Kidney (tissue), 14 donors: ENCODE measurements around the gene HNF1A. TPM values are rescaled to one million over a fixed set of nuclear protein-coding genes. Genes with fewer than 3 reads are reported as not detected.

Experiments used
- DNase-seq, 5 donors: peaks; one replicate each; pipeline ENCODE4 v3.0.0-alpha.2; 2013 to 2020
- FAIRE-seq: peaks from 2 replicates; lab custom pipeline; 2012; peaks lifted over from hg19 to GRCh38; lab: Jason Lieb, UNC
- H3K27ac ChIP-seq, 2 donors: one replicate each; pipeline ENCODE4 v1.7.0; 2013; ENCODE audit warnings: low read depth in 2 of 2, low read length in 2 of 2, inconsistent platforms in 1 of 2
- H3K27me3 ChIP-seq: one replicate; pipeline ENCODE4 v1.7.1; 2013; ENCODE audit warnings: low read length, inconsistent platforms; ENCODE audit not compliant: control insufficient read depth, insufficient read depth
- H3K36me3 ChIP-seq, 3 donors: one replicate each; pipeline versions ENCODE4 v1.7.0 to v1.7.1; 2013; ENCODE audit warnings: low read length in 3 of 3, control low read depth in 1 of 3, inconsistent platforms in 1 of 3; ENCODE audit not compliant: insufficient read depth in 3 of 3, control insufficient read depth in 2 of 3
- H3K4me1 ChIP-seq, 3 donors: one replicate each; pipeline versions ENCODE4 v1.7.0 to v1.7.1; 2013; ENCODE audit warnings: low read length in 3 of 3, inconsistent platforms in 1 of 3, low read depth in 1 of 3; ENCODE audit not compliant: control insufficient read depth in 2 of 3, insufficient read depth in 2 of 3
- H3K4me3 ChIP-seq, 3 donors: one replicate each; pipeline versions ENCODE4 v1.7.0 to v1.8.1; 2013; ENCODE audit warnings: low read length in 3 of 3, control low read depth in 1 of 3, inconsistent platforms in 1 of 3
- H3K9ac ChIP-seq, 3 donors: one replicate each; pipeline versions ENCODE4 v1.7.0 to v1.7.1; 2013; ENCODE audit warnings: low read length in 3 of 3, control low read depth in 1 of 3, inconsistent platforms in 1 of 3
- H3K9me3 ChIP-seq, 3 donors: one replicate each; pipeline versions ENCODE4 v1.7.0 to v1.7.1; 2013; ENCODE audit warnings: low read length in 3 of 3, control low read depth in 1 of 3, inconsistent platforms in 1 of 3; ENCODE audit not compliant: control insufficient read depth in 2 of 3, insufficient read depth in 1 of 3
- CTCF ChIP-seq: IDR thresholded peaks from 3 replicates; pipeline ENCODE4 v1.5.1; 2012; ENCODE audit warnings: mild to moderate bottlenecking, moderate library complexity, borderline replicate concordance; ENCODE audit not compliant: insufficient read depth; ENCODE audit errors: extremely low read depth
- intact Hi-C: fragments of 100-400 bp; cut with DNase I; formaldehyde crosslinking; loops from one replicate; pipeline ENCODE4 v1.11.1; 2022
- polyA plus RNA-seq: library from polyadenylated mRNA; stranded (reverse); fragments of 350-450 nt; fragmentation: Illumina TruSeq; extraction: RNeasy Lipid Tissue Mini Kit (QIAGEN cat#74804); gene quantifications from one replicate; pipeline ENCODE4 v1.2.3, GENCODE V29; 2014; ENCODE audit warnings: low read depth, low replicate concordance; ENCODE audit not compliant: insufficient read depth
- total RNA-seq: library from RNA; stranded (reverse); fragmentation: NEBNext Ultra II Directional; extraction: Animal tissue kit (Norgen Biotek cat#: 25700); gene quantifications from one replicate; pipeline ENCODE4 v1.2.1, GENCODE V29; 2021
- donor health status: control.
- donor health status: control.
- donor health status: control.
- donor health status: control.
- donor health status: control.
- donor health status: DM: yes; HTN: yes; CAD: no.
- donor health status: Normal renal cell carcinoma (clear cell type).

HNF1A gene
- total and polyA plus RNA-seq, 2 donors from 2014 or later, result 6.7 to 32.4 TPM

GRCh38 chr12:120940799-120941198 is 37.5 kb upstream of the HNF1A start:
- no peak overlapping the region for H3K9ac ChIP-seq
- no peak overlapping the region for H3K27ac ChIP-seq
- no peaks in the 10 kb centered on the region for H3K4me1 ChIP-seq
- H3K4me3 ChIP-seq, result no peak overlapping the region
- no peaks in the 10 kb centered on the region for H3K9me3 ChIP-seq
- H3K36me3 ChIP-seq, result no peaks in the 10 kb centered on the region
- no peaks in the 10 kb centered on the region for H3K27me3 ChIP-seq
- DNase-seq (peak in 1 of 5 donors; percentile 34), FAIRE-seq (no peak)
- intact Hi-C loops, result no loop called here
- no peak for TF ChIP-seq CTCF

- Histone ChIP-seq H3K9me3 (no peaks in the 10 kb centered on the region), H3K4me3 (no peak overlapping the region), H3K36me3 (no peaks in the 10 kb centered on the region), H3K27ac (no peak overlapping the region), H3K9ac (no peak overlapping the region), H3K27me3 (no peaks in the 10 kb centered on the region), H3K4me1 (no peaks in the 10 kb centered on the region)
- FAIRE-seq (no peak), DNase-seq (no peak)
- intact Hi-C loops, result no loop called here
- TF ChIP-seq CTCF, result no peak
Observed at GRCh38 chr12:120941412-120941811, 36.9 kb upstream of the HNF1A start.

- Histone ChIP-seq H3K36me3 (no peaks in the 10 kb centered on the region), H3K27me3 (no peaks in the 10 kb centered on the region), H3K27ac (no peak overlapping the region), H3K9ac (no peak overlapping the region), H3K9me3 (no peaks in the 10 kb centered on the region), H3K4me1 (no peaks in the 10 kb centered on the region), H3K4me3 (no peak overlapping the region)
- no peak for TF ChIP-seq CTCF
- FAIRE-seq (no peak), DNase-seq (no peak)
- intact Hi-C loops, result no loop called here
Observed at GRCh38 chr12:120941846-120942405, 36.4 kb upstream of the HNF1A start.

GRCh38 chr12:120943482-120943881 is 34.9 kb upstream of the HNF1A start:
- H3K4me1 ChIP-seq, result no peaks in the 10 kb centered on the region
- FAIRE-seq (no peak), DNase-seq (no peak)
- intact Hi-C loops, result no loop called here
- H3K27me3 ChIP-seq, result no peaks in the 10 kb centered on the region
- no peaks in the 10 kb centered on the region for H3K36me3 ChIP-seq
- no peak overlapping the region for H3K9ac ChIP-seq
- no peaks in the 10 kb centered on the region for H3K9me3 ChIP-seq
- no peak overlapping the region for H3K27ac ChIP-seq
- no peak overlapping the region for H3K4me3 ChIP-seq
- no peak for TF ChIP-seq CTCF
